GM19324 (cell line): ENCODE measurements around the gene HPRT1.

ENCODE experiments used
- ATAC-seq: cut with Tn5 transposase; IDR thresholded peaks from one replicate; pipeline ENCODE4 v1.9.1; 2021; ENCODE audit warnings: mild to moderate bottlenecking, moderate library complexity; ENCODE audit not compliant: unreplicated experiment, low FRiP score

Gene HPRT1

GRCh38 chrX:134472041-134472440 is 12.1 kb downstream of the HPRT1 start:
- no peak for ATAC-seq

DNA sequence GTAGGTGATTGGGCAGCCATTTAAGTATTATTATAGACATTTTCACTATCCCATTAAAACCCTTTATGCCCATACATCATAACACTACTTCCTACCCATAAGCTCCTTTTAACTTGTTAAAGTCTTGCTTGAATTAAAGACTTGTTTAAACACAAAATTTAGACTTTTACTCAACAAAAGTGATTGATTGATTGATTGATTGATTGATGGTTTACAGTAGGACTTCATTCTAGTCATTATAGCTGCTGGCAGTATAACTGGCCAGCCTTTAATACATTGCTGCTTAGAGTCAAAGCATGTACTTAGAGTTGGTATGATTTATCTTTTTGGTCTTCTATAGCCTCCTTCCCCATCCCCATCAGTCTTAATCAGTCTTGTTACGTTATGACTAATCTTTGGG is 16.3 kb downstream of the HPRT1 start:
- ATAC-seq = no peak

DNA sequence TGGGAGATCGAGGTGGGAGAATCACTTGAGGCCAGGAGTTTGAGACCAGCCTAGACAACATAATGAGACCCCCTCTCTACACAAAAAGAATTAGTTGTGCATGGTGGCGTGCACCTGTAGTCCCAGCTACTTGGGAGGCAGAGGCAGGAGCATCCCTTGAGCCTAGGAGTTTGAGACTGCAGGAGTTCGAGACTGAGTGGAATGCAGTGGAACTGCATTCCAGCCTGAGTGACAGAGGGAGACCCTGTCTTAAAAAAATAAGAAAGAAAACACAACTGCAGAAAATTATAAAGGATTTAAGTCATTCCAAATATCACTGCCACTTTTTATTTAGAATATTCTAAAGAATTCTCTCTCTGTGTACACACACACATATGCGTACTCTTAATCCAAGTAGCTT is 18.4 kb downstream of the HPRT1 start:
- no peak for ATAC-seq

DNA sequence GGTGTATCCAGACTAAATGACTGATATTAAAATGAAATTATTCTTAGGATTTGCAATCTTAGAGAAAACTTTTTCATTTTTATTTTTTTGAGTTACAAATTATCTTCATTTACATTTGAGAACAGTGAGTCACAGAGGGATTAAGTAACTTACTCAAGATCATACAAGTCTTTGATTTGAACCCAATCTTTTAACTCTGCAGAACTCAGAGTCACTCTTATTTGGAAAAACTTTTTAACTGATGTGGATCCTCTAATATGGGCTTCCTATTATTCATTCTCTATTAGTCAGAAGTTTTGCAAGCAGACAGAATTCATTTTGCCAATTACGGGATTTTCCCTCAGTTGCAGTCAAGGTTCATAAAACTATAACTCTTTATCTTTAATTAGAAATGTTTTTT is 20.1 kb downstream of the HPRT1 start:
- no peak for ATAC-seq

GRCh38 chrX:134481339-134481738 is 21.4 kb downstream of the HPRT1 start:
- ATAC-seq = no peak

DNA sequence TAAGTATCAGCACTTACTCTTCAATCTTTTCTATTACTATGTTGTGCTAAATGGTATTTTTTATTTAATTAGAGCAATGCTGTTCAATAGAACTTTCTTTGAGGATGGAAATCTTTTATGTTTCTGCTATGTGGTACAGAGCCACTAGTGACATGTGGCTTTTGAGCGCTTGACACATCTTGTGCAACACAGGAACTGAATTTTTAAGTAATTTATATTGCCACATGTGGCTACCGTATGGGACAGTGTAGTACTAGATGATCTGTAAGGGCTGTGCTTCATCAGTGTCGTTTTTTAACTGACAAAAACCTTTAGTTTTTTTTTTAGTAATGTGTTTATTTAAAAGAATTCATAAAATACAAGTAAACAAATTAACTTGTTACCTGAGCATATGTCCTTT is 22.4 kb downstream of the HPRT1 start:
- no peak for ATAC-seq

- no peak for ATAC-seq
These were observed 24.1 kb downstream of the HPRT1 start for GRCh38 chrX:134484039-134484438.

DNA sequence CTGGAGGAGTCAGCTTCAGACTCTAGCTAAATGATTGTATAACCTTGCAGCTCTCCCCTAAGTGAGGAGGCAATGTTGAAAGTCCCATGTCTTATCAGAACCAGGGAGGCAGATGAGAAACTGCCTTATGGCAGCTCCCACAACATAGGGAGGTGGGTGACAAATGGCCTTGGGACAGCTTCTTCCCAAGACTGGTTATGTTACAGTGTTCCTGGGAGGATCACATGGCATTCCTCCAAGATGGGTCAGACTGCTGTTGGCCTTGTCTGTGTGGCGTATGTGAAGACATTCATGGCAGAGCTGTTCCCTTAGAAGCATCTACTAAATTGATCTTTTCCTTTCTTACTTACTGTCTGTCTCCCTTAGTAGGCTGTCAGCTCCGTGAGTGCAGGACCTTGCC is 42.0 kb downstream of the HPRT1 start:
- ATAC-seq = no peak

- ATAC-seq = no peak
These were observed 42.7 kb downstream of the HPRT1 start for GRCh38 chrX:134502686-134503085.

DNA sequence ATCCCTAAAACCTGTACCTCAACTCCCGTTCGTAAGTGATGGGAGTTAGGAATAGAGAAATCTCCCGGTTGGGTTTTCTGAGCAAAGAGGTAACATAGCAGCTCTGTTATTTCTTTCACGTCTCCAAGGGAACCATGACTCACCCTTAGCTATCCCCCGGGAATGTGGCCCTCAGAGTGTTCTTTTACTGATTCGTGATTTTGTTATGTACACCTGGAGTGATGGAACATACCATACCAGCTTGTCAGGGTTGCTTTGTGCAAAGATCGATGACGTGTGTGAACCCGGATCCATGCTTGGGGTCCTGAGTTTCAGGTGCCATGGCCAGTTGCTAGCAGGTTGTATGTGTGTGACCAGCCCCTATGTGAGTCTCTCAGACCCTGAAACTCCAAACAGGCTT is 52.6 kb downstream of the HPRT1 start:
- no peak for ATAC-seq

GRCh38 chrX:134513091-134513490 is 53.1 kb downstream of the HPRT1 start:
- ATAC-seq = no peak

GRCh38 chrX:134520860-134521390 is 61.0 kb downstream of the HPRT1 start:
- peak; percentile 48 for ATAC-seq

DNA sequence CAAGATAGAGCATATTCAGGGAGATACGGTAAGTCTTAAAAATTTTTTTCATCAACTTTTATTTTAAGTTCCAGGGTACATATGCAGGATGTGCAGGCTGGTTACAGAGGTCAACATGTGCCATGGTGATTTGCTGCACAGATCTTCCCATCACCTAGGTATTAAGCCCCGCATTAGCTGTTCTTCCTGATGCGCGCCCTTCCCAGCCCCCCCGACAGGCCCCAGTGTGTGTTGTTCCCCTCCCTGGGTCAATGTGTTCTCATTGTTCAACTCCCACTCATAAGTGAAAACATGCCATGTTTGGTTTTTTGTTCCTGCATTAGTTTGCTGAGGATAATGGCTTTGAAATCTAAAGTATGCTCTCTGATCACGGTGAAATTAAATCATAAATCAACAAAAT is 64.2 kb downstream of the HPRT1 start:
- ATAC-seq = no peak

GRCh38 chrX:134525086-134525792 is 65.3 kb downstream of the HPRT1 start:
- ATAC-seq = no peak

GRCh38 chrX:134526399-134526798 is 66.4 kb downstream of the HPRT1 start:
- no peak for ATAC-seq

GRCh38 chrX:134528960-134529359 is 69.0 kb downstream of the HPRT1 start:
- ATAC-seq = no peak

DNA sequence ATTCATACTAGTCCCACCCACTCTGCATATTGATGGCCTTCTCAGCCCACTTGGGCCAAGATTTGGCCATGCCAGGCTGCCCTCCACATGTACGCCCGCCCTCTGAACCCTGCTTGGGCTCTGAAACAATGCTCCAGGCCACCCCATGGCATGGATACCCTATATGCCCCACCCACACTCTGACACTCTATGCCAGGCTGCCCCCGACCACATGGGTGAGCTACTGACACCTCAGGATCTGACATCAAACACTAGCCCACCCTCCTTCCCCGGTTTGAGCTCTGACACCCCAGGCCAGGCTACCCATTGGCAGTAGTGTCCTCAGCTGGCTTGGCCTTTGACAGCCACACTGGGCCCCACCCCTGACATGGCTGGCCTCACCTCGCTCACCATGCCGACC is 69.5 kb downstream of the HPRT1 start:
- ATAC-seq = no peak

DNA sequence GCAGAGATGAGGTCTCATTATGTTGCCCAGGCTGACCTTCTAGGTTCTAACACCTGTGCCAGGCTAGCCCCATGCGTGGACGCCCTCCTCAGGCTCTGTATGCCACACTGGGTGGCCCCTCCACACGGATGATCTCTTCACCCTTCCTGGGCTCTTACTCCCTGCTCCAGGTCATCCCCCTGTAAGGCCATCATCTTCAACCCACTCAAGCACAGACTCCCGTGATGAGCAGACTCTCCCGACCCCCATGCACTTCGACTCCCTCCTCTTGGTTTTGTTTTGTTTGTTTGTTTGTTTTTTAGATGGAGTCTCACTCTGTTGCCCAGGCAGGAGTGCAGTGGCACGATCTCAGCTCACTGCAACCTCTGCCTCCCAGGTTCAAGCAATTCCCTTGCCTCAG is 70.9 kb downstream of the HPRT1 start:
- no peak for ATAC-seq

GRCh38 chrX:134533352-134533751 is 73.4 kb downstream of the HPRT1 start:
- ATAC-seq = no peak

- ATAC-seq = no peak
These were observed 74.0 kb downstream of the HPRT1 start for GRCh38 chrX:134533952-134534351.

- ATAC-seq = no peak
These were observed 77.4 kb downstream of the HPRT1 start for GRCh38 chrX:134537179-134537955.

DNA sequence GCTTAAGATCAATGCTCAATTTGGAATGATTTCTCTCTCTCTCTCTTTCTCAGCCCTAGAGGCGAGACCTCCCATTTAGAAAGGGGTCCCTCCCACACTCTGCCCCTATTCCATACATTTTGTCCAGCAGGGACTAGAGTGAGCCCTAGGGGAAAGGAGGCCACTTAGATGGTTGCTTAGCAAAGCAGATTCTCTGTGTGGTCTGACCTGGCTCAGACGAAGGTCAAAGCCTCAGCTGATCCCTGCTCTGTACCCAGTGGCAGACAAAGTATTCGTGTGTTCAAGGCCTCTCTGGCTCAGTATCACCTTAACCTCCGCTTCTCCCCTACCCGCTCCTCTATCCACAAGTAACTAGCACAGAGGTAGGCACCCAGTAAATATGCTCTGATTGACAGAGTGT is 78.4 kb downstream of the HPRT1 start:
- no peak for ATAC-seq
